Common myeloid progenitor, CD34-positive (primary cell): ENCODE data around the gene AQP9.

Experiments used
- CTCF ChIA-PET: fragments of 350-600 bp; sonication (Branson Sonifier 250); formaldehyde crosslinking; loops from one replicate; lab custom pipeline; 2021; ENCODE audit warnings: antibody characterized with exemption; lab: Charles Lee
- POLR2A ChIA-PET: fragments of 350-600 bp; sonication (Branson Sonifier 250); formaldehyde crosslinking; loops from one replicate; lab custom pipeline; 2021; ENCODE audit warnings: antibody characterized with exemption; lab: Charles Lee
- DNase-seq, 3 donors: peaks; one replicate each; pipeline versions ENCODE4 v3.0.0 to v3.0.0-alpha.2; 2013
- H3K27ac ChIP-seq, 2 experiments: 1 replicate in 1 of 2; 2 replicates in 1 of 2; pipeline ENCODE4 v1.7.0; 2013; ENCODE audit warnings: inconsistent platforms in 2 of 2, low read length in 2 of 2, mild to moderate bottlenecking in 2 of 2, low read depth in 1 of 2, moderate library complexity in 1 of 2; ENCODE audit not compliant: severe bottlenecking in 2 of 2, insufficient read depth in 1 of 2, poor library complexity in 1 of 2
- H3K27me3 ChIP-seq, 5 experiments: replicated peaks in 2 of 5; 1 replicate in 3 of 5; 2 replicates in 2 of 5; pipeline versions ENCODE4 v1.6.1 to v1.7.0; 2013; ENCODE audit warnings: low read length in 4 of 5, mild to moderate bottlenecking in 2 of 5, moderate library complexity in 2 of 5, inconsistent platforms in 1 of 5; ENCODE audit not compliant: insufficient read depth in 5 of 5, control insufficient read depth in 4 of 5
- H3K36me3 ChIP-seq, 4 experiments: 1 replicate in 2 of 4; 2 replicates in 2 of 4; pipeline versions ENCODE4 v1.6.1 to v1.7.0; 2013; ENCODE audit warnings: low read length in 3 of 4, control low read depth in 1 of 4, mild to moderate bottlenecking in 1 of 4; ENCODE audit not compliant: control insufficient read depth in 4 of 4, insufficient read depth in 4 of 4
- H3K4me1 ChIP-seq, 4 experiments: 1 replicate in 3 of 4; 2 replicates in 1 of 4; pipeline versions ENCODE4 v1.6.1 to v1.7.1; 2013; ENCODE audit warnings: low read length in 3 of 4, mild to moderate bottlenecking in 3 of 4, control low read depth in 1 of 4, inconsistent platforms in 1 of 4, moderate library complexity in 1 of 4; ENCODE audit not compliant: control insufficient read depth in 4 of 4, insufficient read depth in 4 of 4; ENCODE audit errors: control extremely low read depth in 1 of 4
- H3K4me3 ChIP-seq, 7 experiments: 1 replicate in 4 of 7; 2 replicates in 3 of 7; pipeline versions ENCODE4 v1.5.1 to v1.7.0; 2013; ENCODE audit warnings: mild to moderate bottlenecking in 7 of 7, low read length in 6 of 7, moderate library complexity in 6 of 7, inconsistent platforms in 2 of 7, low read depth in 2 of 7, control low read depth in 1 of 7; ENCODE audit not compliant: insufficient read depth in 4 of 7, control insufficient read depth in 1 of 7; ENCODE audit errors: extremely low read depth in 1 of 7
- H3K9me3 ChIP-seq, 5 experiments: 1 replicate in 4 of 5; 2 replicates in 1 of 5; pipeline versions ENCODE4 v1.6.1 to v1.7.1; 2013; ENCODE audit warnings: low read length in 4 of 5, mild to moderate bottlenecking in 2 of 5, inconsistent platforms in 1 of 5, low read depth in 1 of 5, moderate library complexity in 1 of 5; ENCODE audit not compliant: control insufficient read depth in 4 of 5, insufficient read depth in 2 of 5; ENCODE audit errors: control extremely low read depth in 1 of 5
- WGBS: methylation state at CpG from one replicate; pipeline ENCODE4 v1.1.5; 2013; ENCODE audit not compliant: insufficient coverage; 5-methylcytosine and 5-hydroxymethylcytosine counted together

The AQP9 gene

DNA sequence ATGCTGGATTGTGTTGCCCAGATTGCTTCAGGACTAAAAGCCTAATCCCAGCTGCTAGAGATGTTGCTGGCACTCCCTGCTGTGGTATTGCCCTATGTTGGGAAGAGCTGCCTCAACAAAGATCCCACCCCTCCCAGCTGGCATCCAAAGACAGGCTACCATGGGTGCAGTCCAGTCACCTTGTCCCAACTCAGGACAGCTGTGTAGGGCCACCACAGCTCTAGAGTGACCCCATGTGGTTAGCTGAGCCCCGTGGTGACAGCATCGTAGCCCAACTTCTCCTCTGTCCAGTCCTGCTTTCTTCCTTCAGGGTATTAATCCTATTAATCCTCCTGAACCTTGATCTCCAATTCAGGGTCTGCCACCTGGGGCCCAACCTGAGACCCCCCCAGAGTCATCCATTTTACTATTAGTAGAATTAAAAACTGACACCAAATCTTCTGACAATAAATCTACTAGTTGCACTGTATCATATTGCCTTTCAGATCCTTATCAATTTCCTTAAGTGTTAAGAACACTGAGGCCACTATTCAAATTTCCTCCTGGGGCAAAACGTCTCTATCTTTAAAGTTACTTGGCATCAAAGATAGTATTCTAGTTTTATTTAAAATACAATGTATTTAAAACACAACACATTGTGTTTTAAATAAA lies 83.5 kb downstream of the AQP9 start:
- no peak overlapping the region for H3K27ac ChIP-seq
- WGBS, result 26% methylated on average over 2 of the region's 3 CpGs
- H3K9me3 ChIP-seq, result peaks cover 0 to 2% (median 0%) of the 10 kb centered on the region in 5 experiments
- ChIA-PET CTCF (interaction anchor here (1.2 kb wide), 1 partner anchor 9 kb away, joined by 3 read pairs; no protein-coding TSS in a partner anchor), POLR2A (no interaction called here)
- H3K4me1 ChIP-seq, result peaks cover 0 to 11% (median 2%) of the 10 kb centered on the region in 4 experiments
- no peaks in the 10 kb centered on the region for H3K36me3 ChIP-seq
- H3K4me3 ChIP-seq, result no peak overlapping the region
- H3K27me3 ChIP-seq, result peaks cover 0 to 3% (median 0%) of the 10 kb centered on the region in 5 experiments
- no peak for DNase-seq

DNA sequence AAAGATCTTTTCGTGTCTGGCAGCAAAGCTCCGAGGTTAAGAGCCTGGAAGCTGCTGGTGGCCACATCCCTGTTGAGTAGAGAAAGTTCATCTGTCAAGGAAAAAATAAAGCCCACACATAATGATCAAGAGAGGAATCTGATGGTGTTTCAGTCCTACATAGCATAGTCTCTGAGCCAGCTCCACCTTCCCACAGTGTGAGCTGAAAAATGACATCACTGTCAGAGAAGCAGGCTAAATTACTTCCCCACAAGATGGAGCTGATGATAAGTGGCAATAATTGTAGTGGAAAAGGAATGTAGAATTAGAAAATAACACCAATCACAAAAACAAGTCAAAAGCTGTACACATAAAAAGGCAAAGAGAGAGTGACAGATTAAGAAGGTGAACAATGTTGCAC lies 84.5 kb downstream of the AQP9 start:
- H3K36me3 ChIP-seq, result no peaks in the 10 kb centered on the region
- ChIA-PET POLR2A (no interaction called here), CTCF (interaction anchor here (1.0 to 1.2 kb wide), 3 partner anchors 10 to 145 kb away, joined by 3 to 4 read pairs (median 3); no protein-coding TSS in a partner anchor)
- no peak overlapping the region for H3K27ac ChIP-seq
- H3K9me3 ChIP-seq, result peaks cover 0 to 2% (median 0%) of the 10 kb centered on the region in 5 experiments
- peak in 2 of 3 donors; percentile 21 to 27 for DNase-seq
- peaks cover 0 to 3% (median 0%) of the 10 kb centered on the region in 5 experiments for H3K27me3 ChIP-seq
- peaks cover 0 to 11% (median 2%) of the 10 kb centered on the region in 4 experiments for H3K4me1 ChIP-seq
- no peak overlapping the region for H3K4me3 ChIP-seq
- WGBS, result no CpG with 5 or more reads among the region's 2 CpGs

DNA sequence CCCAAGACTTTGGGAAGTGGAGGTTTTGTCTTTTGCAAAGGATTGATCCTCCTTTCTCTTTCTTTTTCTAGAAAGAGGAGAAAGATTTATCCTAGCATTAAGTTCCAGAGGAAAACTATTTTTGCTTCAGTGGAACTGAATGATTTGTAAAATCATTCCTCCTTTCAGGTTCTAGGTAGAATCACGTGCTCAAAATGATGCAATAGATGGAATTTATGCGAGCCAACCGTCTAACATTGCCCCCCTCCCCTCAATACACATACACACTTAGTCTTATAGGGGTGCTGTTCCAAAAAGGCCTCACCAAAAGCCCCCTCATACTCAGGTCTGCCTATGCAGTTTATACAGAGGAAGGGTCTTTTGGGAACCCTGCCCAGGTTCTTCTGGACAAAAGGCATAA lies 85.3 kb downstream of the AQP9 start:
- DNase-seq, result no peak
- POLR2A ChIA-PET, result no interaction called here
- no peak overlapping the region for H3K4me3 ChIP-seq
- peaks cover 0 to 2% (median 0%) of the 10 kb centered on the region in 5 experiments for H3K9me3 ChIP-seq
- H3K27me3 ChIP-seq, result peaks cover 0 to 3% (median 0%) of the 10 kb centered on the region in 5 experiments
- peaks cover 0 to 11% (median 2%) of the 10 kb centered on the region in 4 experiments for H3K4me1 ChIP-seq
- H3K27ac ChIP-seq, result no peak overlapping the region
- H3K36me3 ChIP-seq, result no peaks in the 10 kb centered on the region
- CTCF ChIA-PET, result interaction anchor here (0.7 to 1.7 kb wide), 4 partner anchors 9 to 490 kb away, joined by 3 to 4 read pairs (median 4); no protein-coding TSS in a partner anchor
- WGBS, result 100% methylated on average over 2 of the region's 3 CpGs

- Histone ChIP-seq H3K36me3 (no peaks in the 10 kb centered on the region), H3K27me3 (peaks cover 0 to 3% (median 0%) of the 10 kb centered on the region in 5 experiments), H3K4me1 (peaks cover 0 to 11% (median 2%) of the 10 kb centered on the region in 4 experiments), H3K9me3 (peaks cover 0 to 2% (median 0%) of the 10 kb centered on the region in 5 experiments), H3K4me3 (no peak overlapping the region), H3K27ac (no peak overlapping the region)
- WGBS, result no CpG with 5 or more reads among the region's 2 CpGs
- ChIA-PET CTCF (interaction anchor here (0.8 to 1.7 kb wide), 2 partner anchors 10 to 12 kb away, joined by 3 to 4 read pairs; no protein-coding TSS in a partner anchor), POLR2A (no interaction called here)
- no peak for DNase-seq
These were observed 85.9 kb downstream of the AQP9 start for GRCh38 chr15:58224068-58224467.

DNA sequence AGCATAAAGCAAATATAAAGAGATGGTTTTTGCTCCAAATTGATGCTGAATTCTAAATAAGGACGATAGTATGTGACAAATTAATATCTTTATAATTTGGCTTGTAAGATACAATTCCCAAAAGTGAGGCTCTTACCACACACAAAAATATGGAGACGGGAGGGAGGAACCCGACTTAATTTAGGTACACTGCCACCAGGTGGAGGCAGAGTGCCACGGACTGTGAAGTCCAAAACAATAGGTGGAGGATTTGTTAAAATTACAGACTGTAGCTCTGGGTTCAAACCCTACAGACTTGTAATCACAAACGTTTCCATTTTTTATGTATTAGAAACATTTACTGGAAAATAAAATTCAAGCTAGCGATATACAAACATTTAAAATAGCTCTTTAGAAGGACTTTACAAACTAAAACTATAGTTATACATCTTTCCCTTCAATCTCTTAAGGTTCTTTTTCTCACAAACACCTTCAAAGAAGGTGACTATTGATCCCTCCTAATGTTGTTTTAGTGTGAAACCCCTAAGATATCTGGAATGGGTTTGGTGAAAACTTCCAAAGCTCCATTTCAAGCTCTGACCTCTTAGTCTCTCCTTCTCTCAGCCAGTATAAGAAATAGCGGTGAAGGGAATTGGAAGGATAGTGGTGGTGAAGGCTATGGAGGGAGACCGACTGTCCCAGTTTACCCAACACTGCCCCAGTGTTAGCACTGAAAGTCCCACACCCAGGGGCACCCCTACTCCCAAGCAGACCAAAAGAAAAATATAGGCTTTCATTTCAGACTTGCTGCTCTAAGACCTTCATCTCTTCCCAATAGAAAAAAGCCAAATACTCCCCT lies 89.7 kb downstream of the AQP9 start:
- ChIA-PET POLR2A (no interaction called here), CTCF (interaction anchor here (0.7 to 0.8 kb wide), 2 partner anchors 299 to 559 kb away, joined by 3 read pairs; no protein-coding TSS in a partner anchor)
- H3K27me3 ChIP-seq, result peaks cover 0 to 3% (median 0%) of the 10 kb centered on the region in 5 experiments
- peaks cover 0 to 23% (median 3%) of the 10 kb centered on the region in 4 experiments for H3K4me1 ChIP-seq
- peak; percentile 53 to 70 (median 62) for DNase-seq
- no peaks in the 10 kb centered on the region for H3K36me3 ChIP-seq
- WGBS, result no CpG with 5 or more reads among the region's 8 CpGs
- H3K4me3 ChIP-seq, result no peak overlapping the region
- no peaks in the 10 kb centered on the region for H3K9me3 ChIP-seq
- no peak overlapping the region for H3K27ac ChIP-seq

GRCh38 chr15:58228718-58229117 lies 90.5 kb downstream of the AQP9 start:
- no peak for DNase-seq
- POLR2A ChIA-PET, result no interaction called here
- no peak overlapping the region for H3K27ac ChIP-seq
- CTCF ChIA-PET, result interaction anchor here (0.7 kb wide), 1 partner anchor 298 kb away, joined by 3 read pairs; no protein-coding TSS in a partner anchor
- no peak overlapping the region for H3K4me3 ChIP-seq
- no peaks in the 10 kb centered on the region for H3K9me3 ChIP-seq
- peaks cover 0 to 3% (median 0%) of the 10 kb centered on the region in 5 experiments for H3K27me3 ChIP-seq
- no peaks in the 10 kb centered on the region for H3K36me3 ChIP-seq
- WGBS, result 83% methylated on average over 1 of the region's 1 CpG
- peaks cover 0 to 17% (median 3%) of the 10 kb centered on the region in 4 experiments for H3K4me1 ChIP-seq
